ENCODE measurements around the gene SYT13.

- TF ChIP-seq, protein P1, sequence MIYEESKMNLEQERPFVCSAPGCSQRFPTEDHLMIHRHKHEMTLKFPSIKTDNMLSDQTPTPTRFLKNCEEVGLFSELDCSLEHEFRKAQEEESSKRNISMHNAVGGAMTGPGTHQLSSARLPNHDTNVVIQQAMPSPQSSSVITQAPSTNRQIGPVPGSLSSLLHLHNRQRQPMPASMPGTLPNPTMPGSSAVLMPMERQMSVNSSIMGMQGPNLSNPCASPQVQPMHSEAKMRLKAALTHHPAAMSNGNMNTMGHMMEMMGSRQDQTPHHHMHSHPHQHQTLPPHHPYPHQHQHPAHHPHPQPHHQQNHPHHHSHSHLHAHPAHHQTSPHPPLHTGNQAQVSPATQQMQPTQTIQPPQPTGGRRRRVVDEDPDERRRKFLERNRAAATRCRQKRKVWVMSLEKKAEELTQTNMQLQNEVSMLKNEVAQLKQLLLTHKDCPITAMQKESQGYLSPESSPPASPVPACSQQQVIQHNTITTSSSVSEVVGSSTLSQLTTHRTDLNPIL (CRISPR knock-in tag; IDR thresholded peaks at IDR 0.05; ENCODE audit: low read depth), result no peak
- no peak for TF ChIP-seq RARB (CRISPR knock-in tag; IDR thresholded peaks at IDR 0.05)
These were observed 30.1 kb upstream of the SYT13 start for GRCh38 chr11:45316258-45316657.

All from SK-N-SH treated with all-trans-retinoic acid at 6 μM for 48 hours (cell line).